ENCODE measurements around the gene MSL1.

The MSL1 gene

DNA sequence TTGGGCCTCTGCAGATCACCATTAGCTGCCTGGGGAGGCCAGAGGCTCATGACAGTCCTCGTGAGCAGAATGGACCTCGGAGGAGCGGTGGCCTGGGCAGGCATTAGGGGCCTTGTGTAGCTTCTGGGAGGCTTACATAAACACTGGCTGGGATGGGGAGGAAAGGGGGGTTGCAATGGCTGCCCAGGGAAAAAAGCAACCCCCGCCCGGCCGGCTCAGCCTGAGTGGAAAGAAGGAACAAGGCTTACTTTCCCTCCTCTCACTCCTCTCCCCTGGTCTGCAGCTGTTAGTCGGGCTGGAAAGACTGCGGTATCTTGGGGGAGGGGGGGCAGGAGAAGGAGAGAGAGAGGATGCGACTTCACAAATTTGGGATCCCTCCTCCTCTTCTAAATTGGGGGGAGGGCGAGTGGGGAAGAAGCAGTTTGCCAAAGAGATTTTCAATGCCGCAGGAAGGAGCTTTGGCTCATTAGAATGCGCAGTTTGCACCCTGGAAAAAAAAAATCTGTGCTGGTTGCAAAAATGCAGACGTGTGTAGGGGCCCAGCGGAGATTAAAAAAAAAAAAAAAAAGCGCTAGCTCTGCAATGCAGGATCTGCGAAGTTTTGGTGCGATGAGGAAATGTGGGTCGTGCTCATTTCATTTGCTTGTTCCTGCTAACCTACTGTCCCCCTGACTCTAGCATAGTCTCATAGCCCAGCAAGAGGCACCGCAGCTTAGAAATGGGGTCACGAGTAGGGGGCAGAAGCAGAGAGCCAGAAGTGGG is 14.8 kb upstream of the MSL1 start:
- no peak for DNase-seq

DNA sequence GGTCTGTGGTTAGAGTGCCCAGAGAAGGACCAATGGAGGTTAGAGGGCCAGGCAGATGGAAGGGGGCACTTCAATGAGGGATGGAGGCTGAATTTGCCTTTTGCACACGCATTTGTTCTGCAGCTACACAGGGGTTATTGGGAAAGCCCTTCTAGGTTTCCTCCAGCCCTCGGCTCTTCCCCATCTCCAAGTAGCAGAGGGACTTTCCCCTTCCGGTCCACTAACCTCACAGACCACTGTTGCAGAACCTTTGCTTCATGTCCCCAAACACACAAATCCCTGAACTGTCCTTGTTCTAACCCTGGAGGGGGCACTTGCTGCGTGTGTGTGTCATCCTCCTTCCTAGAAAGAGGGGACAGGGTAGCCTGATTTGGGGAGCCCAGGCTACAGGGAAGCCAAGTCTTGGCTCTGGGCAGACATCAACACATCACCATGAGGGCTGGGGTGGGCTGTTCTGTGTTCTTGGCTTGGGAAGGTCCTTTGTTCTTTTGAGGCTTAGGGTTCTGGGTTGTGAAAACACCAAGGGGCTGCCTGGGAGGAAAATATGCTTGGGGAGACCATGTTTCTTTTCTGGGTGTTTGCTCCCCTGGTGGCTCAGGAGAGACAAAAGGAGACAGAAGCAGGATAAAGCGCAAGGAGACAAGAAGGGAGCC is 14.1 kb upstream of the MSL1 start:
- DNase-seq, result no peak

DNA sequence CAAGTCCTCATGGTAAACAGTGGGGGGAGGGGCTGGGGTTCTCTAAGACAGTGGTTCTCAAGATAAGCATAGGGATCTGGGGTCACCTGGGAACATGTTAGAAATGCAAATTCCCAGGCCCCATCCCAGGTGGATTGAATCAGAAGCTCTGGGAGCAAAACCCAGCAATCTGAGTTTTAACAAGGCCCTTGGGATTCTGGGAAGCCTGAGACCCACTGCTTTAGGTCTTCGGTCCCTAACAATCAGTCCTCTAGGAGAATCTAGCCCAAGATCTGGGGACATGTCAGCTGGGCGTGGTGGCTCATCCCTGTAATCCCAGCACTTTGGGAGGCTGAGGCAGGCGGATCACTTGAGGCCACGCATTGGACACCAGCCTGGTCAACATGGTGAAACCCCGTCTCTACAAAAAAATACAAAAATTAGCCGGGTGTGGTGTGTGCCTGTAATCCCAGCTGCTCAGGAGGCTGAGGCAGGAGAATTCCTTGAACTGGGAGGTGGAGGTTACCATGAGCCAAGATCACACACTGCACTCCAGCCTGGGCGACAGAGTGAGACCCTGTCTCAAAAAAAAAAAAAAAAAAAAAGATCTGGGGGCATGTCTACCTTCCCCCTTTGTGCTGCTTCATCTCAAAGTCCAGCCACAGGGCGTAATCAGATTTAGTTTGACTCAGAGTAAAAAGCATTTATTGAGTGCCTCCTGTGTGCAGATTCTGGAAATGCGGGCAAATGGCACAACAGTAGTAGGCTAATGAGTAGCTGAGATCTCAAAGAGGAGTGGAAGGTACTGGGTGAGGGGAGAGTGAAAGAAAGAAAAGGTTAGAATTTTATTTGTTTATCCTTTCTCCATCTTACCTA is 12.6 kb upstream of the MSL1 start:
- DNase-seq, result no peak

DNA sequence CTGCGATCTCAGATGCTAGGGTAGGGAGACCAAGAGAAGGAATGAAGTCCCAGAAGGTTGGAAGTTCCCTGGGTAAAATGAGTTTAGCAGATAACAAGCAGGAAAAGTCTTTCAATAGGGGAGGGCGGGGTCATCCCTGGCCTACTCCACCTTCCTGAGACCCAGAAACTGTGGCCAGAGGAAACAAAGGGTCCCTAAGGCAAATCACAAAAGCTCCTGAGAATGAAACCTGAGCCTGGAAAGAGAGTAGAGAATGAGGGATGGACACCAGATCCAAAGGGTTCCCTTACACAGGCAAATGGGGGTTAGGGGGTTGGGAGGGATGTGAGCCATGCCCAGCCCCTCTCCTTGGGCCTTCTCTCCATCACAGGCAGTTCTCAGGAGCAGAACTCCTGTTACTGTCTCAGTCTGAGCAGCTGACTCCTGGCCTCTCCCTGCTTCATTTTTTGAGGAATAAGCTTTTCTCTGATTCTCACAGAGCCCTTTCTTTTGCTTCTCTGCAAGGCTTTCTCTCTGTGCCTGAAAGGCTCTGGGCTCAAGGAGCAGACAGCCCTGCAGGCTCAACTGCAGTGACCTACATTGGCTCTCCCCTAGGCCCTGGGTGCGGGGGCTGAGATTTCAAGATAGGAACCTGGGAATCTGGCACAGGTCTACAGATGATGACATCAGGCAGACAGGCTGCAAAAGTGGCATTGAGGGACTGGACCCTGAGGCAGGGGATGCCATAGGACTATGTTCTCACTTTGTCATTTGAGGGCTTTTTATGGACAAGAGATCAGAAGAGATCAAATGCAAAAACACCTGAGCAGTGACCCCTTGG is 11.5 kb upstream of the MSL1 start:
- no peak for DNase-seq

DNA sequence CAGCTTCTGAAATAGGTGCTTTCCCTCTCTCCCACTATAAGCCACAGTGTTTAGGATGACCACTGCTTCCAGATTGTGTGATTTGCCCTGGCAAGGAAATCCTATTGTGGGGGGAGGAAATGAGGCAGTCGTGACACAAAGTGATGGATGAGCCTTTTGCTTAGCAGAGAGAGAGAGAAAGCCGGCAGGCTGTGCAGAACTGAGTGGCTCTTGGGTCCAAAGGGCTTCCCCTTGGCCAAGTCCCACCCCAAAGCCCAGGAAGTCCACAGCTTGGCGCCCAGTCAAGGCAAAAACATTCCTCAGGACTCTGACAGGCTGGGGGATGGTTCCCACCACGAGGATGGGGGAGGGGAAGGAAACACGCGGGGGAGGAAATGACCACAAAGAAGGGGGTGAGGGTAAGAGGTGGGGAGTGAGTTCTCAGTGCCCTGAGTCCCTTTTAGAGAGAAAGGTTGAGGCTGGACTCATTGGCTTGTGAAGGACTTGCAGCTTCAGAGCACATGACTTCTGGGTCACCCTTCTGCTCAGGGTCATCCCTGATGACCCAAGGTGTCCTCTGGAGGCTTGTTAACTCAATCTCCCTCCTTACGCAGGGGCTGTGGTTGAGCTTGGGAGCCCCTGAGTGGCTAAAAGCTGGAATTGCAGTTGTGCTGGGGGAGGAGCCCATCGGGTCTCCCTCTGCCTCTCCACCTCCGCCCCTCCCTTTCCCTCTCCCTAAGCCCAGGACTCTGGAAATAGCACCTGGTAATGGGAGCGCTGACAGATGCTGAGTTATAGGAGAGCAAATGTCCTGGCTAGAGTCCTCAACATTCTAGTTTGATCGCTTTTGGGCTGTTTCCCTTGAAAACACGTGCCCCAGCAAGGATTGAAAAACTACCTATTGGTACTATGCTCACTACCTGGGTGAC is 10.3 kb upstream of the MSL1 start:
- DNase-seq, result peak; percentile 91

DNA sequence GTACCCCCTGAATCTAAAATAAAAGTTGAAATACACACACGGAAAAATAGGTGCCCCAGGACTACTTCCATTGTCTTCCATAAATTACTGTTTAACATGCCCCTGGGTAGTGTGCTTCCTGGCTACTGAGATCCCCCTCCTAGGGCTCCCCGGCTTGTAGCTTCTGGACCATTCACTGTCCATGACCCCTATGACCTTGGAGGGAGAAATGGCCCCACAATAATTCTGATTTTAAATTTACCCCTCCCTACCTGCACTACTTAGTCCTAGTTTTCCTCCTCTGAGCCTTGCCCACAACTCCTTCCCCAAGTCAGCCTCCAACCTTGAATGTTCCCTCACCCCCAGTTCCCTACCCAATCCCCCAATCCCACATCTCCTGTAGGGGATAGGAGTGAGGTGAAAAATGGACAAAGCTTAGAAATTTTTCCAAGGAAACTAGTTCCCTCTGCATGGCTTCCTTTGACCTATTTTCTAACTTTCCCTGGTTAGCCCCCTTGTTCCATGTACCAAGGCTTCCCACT is 9.5 kb upstream of the MSL1 start:
- DNase-seq, result no peak

DNA sequence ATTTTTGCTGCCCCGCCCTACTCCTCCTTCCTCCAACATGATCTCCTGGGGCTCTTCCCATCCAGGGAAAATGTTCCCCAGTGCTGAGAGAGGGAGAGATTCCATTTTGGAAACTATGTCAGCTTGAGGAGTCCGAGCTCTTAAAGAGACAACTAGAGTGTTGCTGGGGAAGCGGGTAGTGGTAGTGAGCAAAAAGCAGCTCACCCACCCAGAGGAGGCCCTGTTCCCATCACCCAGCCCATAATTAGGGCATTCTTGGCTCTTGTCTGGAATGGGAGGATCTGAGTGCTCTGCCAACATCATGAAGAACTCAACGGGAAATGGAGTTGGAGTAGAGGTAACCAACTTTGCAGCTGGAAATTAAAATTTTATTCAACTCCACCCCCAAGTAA is 9.1 kb upstream of the MSL1 start:
- no peak for DNase-seq

DNA sequence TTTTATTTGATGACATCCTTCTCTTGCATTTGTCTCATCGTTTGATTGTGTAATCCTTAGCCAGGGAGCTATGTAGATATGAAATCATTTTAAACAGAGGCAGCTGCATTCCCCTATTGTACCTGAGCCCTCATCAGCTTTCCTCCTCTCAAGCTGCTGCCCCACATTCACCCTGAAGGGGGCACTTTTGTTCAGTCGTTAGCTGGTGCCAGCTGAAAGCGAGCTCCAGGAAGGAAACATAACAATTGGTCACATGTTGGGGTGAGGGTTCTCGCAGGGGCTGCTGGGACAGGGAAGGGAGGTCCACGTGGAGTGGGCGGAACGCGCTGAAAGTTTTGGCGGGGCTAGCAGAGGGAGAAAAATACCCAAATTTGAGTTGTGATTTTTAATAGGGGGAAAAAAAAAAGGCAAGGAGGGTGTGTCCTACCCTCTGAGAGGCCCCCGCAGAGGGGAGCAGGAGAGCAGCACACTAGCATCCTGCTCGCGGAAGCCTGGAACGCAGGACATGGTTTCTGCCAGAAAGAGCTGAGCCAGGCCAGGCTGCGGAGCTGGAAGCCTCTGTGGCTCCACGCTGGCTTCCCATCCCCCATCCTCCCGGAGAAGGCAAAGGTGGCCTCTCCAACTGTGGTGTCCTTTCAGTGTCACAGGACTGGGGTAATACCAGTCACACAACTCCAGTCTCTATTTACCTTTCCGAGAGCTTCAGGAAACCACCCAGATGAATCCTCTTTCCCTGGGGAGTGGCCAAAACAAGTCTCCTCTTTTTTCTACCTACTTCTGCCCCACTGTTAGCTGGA is 8.5 kb upstream of the MSL1 start:
- peak; percentile 93 for DNase-seq

DNA sequence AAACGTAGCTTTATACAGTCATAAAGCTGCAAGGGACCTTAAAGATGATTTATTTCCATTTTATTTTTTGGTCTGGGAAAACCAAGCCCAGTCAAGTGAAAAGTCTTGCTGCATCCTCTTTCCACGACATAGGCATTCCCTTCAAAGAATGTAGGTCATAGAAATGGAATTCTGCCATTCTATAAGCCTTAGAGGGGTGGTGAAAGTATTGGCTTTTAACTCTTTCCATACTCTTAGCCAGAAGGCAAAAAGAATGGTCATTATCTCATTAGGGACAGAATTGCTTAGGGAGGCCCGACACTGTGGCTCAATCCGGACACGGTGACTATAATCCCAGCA is 7.9 kb upstream of the MSL1 start:
- no peak for DNase-seq

DNA sequence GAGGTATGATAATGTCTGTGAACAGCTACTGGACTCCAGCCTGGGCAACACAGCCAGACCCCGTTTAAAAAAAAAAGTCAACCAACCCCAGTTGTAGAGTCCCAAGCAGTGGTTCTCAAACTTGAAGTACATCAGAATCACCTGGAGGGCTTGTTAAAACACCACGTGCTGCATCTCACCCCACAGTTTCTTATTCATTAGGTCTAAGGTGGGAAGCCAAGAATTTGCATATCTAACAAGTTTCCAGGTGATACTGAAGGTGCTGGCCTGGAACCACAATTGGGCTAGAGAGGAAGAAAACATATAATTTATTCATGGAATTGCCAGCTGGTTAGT is 6.7 kb upstream of the MSL1 start:
- no peak for DNase-seq

DNA sequence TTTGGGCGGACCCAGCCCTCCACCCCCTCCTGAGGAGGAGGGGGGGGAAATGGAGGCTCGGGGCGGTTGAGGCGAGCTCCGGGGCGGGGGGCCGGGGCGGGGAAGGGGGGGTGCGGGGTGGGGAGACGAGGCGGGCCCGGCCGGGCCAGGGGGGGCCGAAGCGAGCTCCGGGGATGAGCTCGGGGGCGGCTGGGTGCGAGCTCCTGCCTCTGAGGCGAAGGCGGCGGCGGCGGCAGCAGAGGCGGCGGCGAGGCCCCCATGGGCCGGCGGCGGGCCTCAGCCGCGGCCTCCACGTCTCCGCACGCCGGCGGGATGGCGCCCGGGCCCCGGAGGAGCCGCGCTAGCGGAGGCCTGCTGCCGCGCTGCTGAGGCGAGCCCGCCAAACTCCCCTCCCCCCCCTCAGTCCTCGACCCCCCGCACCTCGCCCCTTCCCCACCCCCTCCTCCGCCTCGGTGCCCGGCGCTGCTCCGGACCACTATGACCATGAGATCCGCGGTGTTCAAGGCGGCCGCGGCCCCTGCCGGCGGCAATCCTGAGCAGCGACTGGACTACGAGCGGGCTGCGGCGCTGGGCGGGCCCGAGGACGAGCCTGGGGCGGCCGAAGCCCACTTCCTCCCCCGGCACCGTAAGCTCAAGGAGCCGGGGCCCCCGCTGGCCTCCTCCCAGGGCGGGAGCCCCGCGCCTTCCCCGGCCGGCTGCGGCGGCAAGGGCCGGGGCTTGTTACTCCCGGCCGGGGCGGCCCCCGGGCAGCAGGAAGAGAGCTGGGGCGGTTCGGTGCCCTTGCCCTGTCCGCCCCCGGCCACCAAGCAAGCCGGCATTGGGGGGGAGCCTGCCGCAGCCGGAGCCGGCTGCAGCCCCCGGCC is 596 bp downstream of the MSL1 start:
- DNase-seq, result no peak

DNA sequence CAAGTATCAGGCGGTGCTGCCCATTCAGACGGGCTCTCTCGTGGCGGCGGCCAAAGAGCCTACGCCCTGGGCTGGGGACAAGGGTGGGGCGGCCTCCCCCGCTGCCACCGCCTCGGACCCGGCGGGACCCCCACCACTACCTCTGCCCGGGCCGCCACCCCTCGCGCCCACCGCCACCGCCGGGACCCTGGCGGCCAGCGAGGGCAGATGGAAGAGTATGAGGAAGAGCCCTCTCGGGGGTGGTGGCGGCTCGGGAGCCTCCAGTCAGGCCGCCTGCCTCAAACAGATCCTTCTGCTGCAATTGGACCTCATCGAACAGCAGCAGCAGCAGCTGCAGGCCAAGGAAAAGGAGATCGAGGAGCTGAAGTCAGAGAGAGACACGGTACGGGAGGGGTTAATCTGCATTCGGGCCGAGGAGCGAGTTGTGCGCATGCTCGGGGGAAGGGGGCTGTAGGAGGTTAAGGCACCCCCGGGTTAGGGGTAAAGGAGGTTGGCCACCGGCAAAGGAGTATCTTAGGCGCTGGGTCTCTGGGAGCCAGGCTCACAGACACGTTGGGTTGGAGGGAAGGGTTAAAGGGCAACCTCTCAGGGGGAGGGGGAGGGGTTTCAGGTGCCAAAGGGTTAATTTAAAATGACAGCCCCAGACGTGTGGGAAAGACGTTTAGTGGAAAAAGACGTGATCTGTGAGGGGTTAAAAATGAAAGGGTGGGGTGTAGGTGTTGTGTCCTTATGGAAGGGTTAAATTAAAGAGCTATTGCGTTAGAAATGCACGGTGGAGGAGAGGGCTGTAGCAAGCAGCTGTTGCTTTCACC is 1.4 kb downstream of the MSL1 start:
- peak; percentile 39 for DNase-seq

DNA sequence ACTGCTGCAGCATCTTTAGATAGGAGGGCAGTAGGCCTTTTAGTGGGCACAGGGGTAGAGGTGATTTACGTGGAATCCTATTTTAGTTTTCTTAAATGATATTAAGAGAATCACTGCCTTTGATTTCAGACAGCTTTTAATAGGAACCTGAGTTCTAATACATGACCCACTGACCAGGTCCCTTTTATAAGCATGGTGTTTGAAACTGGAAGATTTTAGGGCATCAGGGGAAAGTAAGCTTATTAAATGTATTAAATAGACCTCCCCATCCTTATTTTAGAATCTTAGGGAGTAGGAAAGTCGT is 2.0 kb downstream of the MSL1 start:
- DNase-seq, result no peak

DNA sequence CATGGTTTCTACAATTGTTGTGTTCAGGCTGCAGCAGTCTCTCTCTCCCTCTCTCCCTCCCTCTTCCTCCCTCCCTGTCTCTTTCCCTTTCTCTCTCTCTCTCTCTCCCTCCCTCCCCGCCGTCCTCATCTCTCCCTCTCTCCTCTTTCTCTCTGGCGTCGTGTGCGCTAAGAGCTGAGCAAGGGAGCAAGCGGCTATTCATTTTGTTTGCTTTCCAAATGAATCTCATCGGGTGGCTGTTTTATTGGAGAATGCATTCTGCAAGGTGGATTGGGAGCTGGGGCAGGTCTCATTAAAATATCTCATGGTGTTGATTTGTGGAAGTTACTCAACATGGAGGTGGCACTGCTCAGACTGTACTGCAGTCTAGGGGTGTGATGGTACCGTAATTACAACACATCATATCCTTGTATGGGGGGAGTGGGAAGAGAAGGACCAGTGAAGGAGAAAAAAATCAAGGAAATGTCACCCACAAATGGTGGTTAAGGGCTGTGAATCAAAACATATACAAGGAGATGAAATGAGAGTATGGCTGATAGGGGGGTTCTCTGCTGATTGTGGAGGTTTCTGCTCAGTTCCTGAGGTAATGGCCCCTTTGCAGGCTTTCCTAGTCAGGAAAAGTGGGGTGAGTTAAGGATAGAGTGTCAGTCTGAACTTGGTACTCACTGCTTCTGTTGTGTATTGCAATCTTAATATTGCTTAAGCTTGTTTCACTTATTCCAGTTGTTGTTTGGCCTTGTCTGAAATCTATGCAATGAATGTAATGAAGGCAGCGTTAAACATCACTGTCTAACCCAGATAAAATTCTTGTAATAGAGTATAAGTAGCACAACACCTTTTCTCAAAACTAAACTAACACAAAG is 2.7 kb downstream of the MSL1 start:
- DNase-seq, result no peak

DNA sequence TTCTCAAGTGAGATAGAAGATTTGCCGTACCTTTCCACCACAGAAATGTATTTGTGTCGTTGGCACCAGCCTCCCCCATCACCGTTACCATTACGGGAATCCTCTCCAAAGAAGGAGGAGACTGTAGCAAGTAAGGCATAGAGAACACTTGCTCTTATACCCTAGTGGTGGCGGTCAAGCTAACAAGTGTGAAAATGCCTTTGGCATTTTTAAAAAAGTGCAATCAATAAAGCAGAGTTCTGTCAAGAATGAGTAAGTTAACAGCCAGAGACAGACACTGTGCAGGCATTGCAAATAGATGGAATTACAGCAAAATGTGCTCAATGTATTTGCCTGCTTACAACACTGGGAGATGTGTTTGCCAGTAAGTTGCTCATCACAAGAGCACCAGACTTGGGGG is 7.7 kb downstream of the MSL1 start:
- no peak for DNase-seq

DNA sequence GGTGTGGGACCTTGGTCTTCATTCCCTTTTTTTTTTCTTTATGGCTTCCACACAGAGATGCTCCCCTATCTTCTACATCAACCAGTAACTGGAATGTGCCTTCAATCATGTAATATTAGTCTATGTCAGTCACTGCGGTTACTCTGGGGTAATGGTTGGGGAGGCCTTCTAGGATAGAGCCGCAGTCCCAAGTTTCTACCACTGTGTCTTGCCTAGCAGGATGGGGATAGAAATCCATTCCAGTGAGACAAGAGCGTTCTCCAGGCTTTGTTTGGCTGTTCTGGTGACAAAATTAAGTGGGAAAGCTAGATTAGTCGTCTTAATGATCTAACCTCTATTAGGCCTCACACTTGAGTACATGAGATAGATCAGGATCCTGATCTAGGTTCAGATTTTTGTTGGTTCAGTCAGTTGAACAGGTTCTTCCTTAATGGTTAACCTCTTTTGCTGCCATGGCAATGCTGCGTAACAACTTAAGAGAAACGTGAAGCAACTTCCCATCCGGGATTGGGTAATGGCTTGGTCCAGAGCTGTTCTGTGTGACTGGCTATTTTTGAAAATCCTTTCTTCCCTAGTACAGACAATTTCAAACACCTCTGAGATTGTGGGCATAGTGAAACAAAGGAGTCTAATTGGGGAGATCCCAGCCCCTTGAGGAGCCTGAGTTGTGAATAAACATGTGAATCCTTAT is 8.7 kb downstream of the MSL1 start:
- DNase-seq, result no peak

DNA sequence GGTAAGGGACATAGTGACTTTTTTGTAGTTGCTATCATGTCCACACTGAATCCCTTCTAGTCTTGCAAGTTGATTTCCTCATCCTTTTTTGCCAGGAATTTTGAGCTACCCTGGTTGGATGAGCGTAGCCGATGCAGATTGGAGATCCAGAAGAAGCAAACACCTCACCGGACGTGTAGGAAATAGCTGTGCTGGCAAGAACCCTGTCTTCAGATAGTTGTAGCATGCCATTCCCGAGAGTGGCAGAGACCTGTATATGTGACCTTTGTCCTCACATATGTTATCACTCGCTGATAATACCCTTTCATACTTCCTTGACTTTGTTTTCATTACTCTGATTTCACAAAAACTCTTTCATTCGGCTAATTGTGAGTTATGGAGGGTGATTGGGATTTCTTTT is 12.4 kb downstream of the MSL1 start:
- DNase-seq, result no peak

DNA sequence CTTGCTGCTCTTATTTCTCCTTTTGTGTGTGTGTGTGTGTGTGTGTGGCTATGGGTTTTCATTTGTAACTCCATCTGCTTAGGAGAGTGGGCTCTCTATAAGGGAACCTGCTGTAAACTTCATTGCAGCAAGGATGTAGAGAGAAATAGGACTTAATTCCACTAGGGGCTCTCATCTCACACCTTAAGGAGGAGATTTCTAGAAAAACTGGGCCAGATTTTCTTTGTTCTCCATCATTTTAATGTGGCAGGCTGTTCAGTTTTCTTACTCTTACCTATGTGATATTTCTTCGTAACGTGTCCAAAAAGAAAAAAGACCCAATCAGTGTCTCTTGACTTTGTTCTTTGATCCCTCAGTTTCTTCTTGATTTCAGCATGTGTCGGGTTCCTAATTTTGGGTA is 14.0 kb downstream of the MSL1 start:
- no peak for DNase-seq

All from NCI-H2171 (cell line).